ENCODE results near the gene NUP210.

Gene NUP210

DNA sequence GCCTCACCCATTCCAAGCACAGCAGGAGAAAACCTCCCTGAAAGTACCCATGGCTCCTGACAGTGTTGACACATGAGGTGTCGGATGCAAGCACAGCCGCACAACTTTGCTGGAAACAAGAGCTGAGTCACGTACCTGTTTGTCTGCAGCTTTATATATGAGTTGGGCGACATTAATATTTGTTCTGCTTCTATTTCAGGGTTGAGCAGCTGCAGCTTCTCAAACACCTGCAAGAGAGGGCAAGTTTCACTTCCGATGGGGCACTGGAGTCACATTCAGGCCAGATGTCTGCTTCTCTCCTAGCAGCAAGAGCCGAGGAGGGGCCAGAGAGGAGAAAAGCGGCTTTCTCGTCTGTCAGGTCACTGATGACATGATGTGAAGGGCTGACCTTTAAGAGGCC, 88.0 kb downstream of the NUP210 start:
- Histone ChIP-seq H3K27ac (ENCODE audit: insufficient read depth, low read length, poor library complexity, severe bottlenecking) (no peak overlapping the region), H3K27me3 (replicated peaks; ENCODE audit: control insufficient read depth, insufficient read depth, low read length, poor library complexity, severe bottlenecking) (no peaks in the 10 kb centered on the region), H3K36me3 (ENCODE audit: control insufficient read depth, insufficient read depth, low read length) (peaks cover 96% of the 10 kb centered on the region), H3K4me3 (ENCODE audit: insufficient read depth, low read depth, low read length, poor library complexity, severe bottlenecking) (no peak overlapping the region), H3K9me3 (ENCODE audit: control insufficient read depth, low read length) (no peaks in the 10 kb centered on the region), H3K4me1 (ENCODE audit: control insufficient read depth, insufficient read depth, low read length, poor library complexity, severe bottlenecking) (no peaks in the 10 kb centered on the region)
- DNase-seq: no peak

DNA sequence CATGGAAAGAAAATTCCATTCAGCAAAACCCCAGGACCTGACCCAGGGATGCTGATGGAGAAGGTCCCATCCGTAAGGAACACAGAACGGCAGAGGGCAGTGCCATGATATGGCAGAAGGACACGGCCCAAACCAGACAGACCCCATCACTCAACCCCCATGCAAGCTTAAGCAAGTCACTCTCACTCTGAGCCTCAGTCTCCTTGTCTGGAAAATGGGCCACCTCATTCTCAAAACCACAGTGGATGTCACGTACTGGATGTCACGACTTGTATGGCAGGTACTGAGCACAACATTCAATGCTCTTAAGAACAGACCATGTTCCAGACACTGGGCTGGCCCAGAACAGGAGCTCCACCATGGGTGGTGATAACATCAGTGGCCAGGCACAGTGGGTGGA, 90.4 kb downstream of the NUP210 start:
- no peaks in the 10 kb centered on the region for H3K27me3 ChIP-seq (replicated peaks; ENCODE audit: control insufficient read depth, insufficient read depth, low read length, poor library complexity, severe bottlenecking)
- H3K9me3 ChIP-seq (ENCODE audit: control insufficient read depth, low read length): no peaks in the 10 kb centered on the region
- H3K36me3 ChIP-seq (ENCODE audit: control insufficient read depth, insufficient read depth, low read length): peaks cover 96% of the 10 kb centered on the region
- no peaks in the 10 kb centered on the region for H3K4me1 ChIP-seq (ENCODE audit: control insufficient read depth, insufficient read depth, low read length, poor library complexity, severe bottlenecking)
- no peak overlapping the region for H3K27ac ChIP-seq (ENCODE audit: insufficient read depth, low read length, poor library complexity, severe bottlenecking)
- no peak overlapping the region for H3K4me3 ChIP-seq (ENCODE audit: insufficient read depth, low read depth, low read length, poor library complexity, severe bottlenecking)
- DNase-seq: no peak

DNA sequence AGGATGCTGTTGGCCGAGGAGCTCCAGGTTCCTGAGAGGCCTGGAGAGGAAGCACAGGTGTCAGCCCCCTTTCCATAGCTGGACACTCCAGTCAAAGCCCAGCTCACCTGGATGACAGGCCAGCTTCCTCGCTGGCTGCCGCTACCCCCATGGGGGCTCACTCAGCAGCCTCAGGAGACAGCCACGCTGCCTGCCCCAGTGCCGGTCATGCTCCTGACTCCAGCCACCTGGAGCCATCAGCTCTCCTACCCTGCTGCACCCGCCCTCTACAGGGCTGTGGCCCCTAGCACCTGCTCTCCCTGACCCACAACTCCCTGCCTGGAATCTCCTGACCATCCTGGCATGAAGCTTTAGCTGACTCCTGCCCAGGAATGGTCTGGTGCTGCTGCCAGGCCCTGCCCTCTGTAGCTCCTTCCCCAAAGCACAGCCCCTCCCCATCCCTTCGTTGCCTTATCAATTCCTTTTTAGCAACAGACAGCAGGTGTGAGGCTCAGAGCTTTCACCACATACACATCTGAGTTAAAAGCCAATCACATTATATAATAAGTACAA, 94.2 kb downstream of the NUP210 start:
- no peak for DNase-seq
- Histone ChIP-seq H3K36me3 (ENCODE audit: control insufficient read depth, insufficient read depth, low read length) (peaks cover 100% of the 10 kb centered on the region), H3K9me3 (ENCODE audit: control insufficient read depth, low read length) (no peaks in the 10 kb centered on the region), H3K4me1 (ENCODE audit: control insufficient read depth, insufficient read depth, low read length, poor library complexity, severe bottlenecking) (no peaks in the 10 kb centered on the region), H3K4me3 (ENCODE audit: insufficient read depth, low read depth, low read length, poor library complexity, severe bottlenecking) (no peak overlapping the region), H3K27me3 (replicated peaks; ENCODE audit: control insufficient read depth, insufficient read depth, low read length, poor library complexity, severe bottlenecking) (no peaks in the 10 kb centered on the region), H3K27ac (ENCODE audit: insufficient read depth, low read length, poor library complexity, severe bottlenecking) (no peak overlapping the region)

DNA sequence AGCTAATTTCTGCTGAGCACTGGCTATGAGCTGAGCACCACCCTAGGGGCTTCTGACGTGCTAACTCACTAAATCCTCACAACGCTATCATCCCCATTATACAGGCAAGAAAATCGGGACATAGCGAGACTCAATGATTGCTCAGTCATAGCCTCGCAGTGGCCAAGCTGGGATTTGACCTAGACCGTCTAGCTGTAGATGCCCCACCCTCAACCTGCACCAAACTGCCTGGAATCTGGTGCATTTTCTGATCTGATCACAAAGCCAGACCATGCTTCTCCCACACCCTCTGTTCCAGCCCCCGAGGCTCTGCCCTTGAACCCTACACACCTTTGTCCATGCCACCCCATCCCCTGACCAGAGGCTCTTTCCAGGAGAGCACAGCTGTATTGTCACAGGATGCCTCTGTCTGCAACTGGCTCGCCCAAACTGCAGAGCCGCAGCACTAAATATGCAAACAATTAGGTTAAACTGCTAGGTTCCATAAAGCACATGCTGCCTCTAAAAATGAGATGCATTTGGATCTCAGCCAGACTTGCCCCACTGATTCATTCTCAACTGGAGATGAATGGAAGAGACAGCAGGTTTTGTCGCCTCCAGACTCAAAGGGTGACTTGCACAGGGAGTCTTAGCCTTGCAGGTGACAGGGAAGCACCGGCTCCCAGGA, 95.2 kb downstream of the NUP210 start:
- H3K36me3 ChIP-seq (ENCODE audit: control insufficient read depth, insufficient read depth, low read length): peaks cover 98% of the 10 kb centered on the region
- no peak overlapping the region for H3K27ac ChIP-seq (ENCODE audit: insufficient read depth, low read length, poor library complexity, severe bottlenecking)
- no peaks in the 10 kb centered on the region for H3K9me3 ChIP-seq (ENCODE audit: control insufficient read depth, low read length)
- H3K27me3 ChIP-seq (replicated peaks; ENCODE audit: control insufficient read depth, insufficient read depth, low read length, poor library complexity, severe bottlenecking): no peaks in the 10 kb centered on the region
- H3K4me3 ChIP-seq (ENCODE audit: insufficient read depth, low read depth, low read length, poor library complexity, severe bottlenecking): no peak overlapping the region
- H3K4me1 ChIP-seq (ENCODE audit: control insufficient read depth, insufficient read depth, low read length, poor library complexity, severe bottlenecking): no peaks in the 10 kb centered on the region
- no peak for DNase-seq

DNA sequence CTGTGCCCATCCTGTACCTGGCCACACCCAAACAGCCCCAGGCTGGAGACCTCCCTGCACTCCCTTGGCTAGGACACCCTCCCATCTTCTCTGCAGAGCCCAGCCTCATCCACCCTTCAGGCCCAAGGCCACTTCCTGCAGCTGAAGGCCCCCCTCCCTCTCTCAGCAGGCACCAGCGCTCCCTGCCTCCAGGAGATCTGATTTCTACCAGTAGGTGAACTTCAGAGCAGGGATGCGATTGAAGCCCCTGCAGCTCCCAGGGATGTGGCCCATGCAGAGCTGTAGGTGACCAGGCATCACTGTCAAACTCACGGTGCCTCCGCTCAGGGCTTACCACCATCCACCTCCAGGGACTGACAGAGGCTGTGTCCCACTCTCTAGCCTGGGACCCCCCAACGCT, 96.3 kb downstream of the NUP210 start:
- no peaks in the 10 kb centered on the region for H3K27me3 ChIP-seq (replicated peaks; ENCODE audit: control insufficient read depth, insufficient read depth, low read length, poor library complexity, severe bottlenecking)
- no peaks in the 10 kb centered on the region for H3K9me3 ChIP-seq (ENCODE audit: control insufficient read depth, low read length)
- no peak overlapping the region for H3K4me3 ChIP-seq (ENCODE audit: insufficient read depth, low read depth, low read length, poor library complexity, severe bottlenecking)
- H3K4me1 ChIP-seq (ENCODE audit: control insufficient read depth, insufficient read depth, low read length, poor library complexity, severe bottlenecking): no peaks in the 10 kb centered on the region
- peaks cover 98% of the 10 kb centered on the region for H3K36me3 ChIP-seq (ENCODE audit: control insufficient read depth, insufficient read depth, low read length)
- H3K27ac ChIP-seq (ENCODE audit: insufficient read depth, low read length, poor library complexity, severe bottlenecking): no peak overlapping the region
- DNase-seq: no peak

DNA sequence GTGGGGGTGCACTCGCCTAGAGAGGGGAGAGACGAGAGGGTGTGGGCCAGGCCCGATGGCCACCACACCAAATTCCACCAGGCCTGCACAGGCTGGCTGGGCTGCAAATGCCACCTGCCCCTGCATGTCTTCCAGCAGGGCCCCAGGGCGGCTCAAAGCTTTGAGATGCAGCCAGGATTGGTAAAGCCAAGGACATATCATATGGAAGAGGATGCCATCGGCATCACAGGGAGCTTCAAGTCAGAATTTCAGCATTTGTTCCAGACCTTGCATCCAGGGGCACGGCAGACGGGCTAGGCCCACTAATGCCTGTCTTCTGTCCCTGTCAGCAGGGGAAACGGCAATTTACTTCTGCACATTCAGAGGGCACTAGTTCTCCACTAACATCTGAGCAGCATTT, 97.8 kb downstream of the NUP210 start:
- no peak overlapping the region for H3K27ac ChIP-seq (ENCODE audit: insufficient read depth, low read length, poor library complexity, severe bottlenecking)
- no peaks in the 10 kb centered on the region for H3K4me1 ChIP-seq (ENCODE audit: control insufficient read depth, insufficient read depth, low read length, poor library complexity, severe bottlenecking)
- H3K4me3 ChIP-seq (ENCODE audit: insufficient read depth, low read depth, low read length, poor library complexity, severe bottlenecking): no peak overlapping the region
- H3K36me3 ChIP-seq (ENCODE audit: control insufficient read depth, insufficient read depth, low read length): peaks cover 98% of the 10 kb centered on the region
- DNase-seq: no peak
- no peaks in the 10 kb centered on the region for H3K9me3 ChIP-seq (ENCODE audit: control insufficient read depth, low read length)
- no peaks in the 10 kb centered on the region for H3K27me3 ChIP-seq (replicated peaks; ENCODE audit: control insufficient read depth, insufficient read depth, low read length, poor library complexity, severe bottlenecking)

DNA sequence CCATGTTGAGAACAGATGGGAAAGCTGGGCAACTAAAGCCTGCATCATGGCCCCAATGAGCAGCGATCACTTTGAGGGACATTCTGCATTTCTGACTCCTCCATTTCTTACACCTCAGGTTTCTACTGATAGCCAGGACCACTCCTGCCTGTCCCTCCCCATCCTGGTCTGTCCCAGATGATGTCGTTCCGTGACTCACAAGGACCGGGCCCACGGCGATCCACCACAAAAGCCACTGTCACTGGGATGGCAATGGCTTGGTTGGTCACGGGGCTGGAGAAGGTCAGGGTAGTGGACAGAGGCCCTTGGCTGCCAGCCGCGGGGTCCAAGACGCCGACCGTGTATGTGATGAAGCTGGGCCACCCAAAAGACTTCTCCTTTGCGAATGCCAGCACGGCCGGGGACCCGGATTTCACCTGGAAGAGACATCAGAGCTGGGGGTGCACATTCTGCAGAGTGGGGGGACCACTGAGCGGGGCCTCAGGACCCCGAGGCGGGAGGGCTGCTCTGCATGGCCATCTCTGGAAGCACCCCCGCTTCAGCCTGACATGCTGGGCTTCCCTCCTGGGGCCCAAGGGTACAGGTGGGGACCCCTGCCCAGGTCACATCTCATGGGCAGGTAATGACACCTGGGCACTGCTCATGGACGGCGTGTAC, 100.4 kb downstream of the NUP210 start:
- H3K27ac ChIP-seq (ENCODE audit: insufficient read depth, low read length, poor library complexity, severe bottlenecking): no peak overlapping the region
- H3K36me3 ChIP-seq (ENCODE audit: control insufficient read depth, insufficient read depth, low read length): peaks cover 95% of the 10 kb centered on the region

DNA sequence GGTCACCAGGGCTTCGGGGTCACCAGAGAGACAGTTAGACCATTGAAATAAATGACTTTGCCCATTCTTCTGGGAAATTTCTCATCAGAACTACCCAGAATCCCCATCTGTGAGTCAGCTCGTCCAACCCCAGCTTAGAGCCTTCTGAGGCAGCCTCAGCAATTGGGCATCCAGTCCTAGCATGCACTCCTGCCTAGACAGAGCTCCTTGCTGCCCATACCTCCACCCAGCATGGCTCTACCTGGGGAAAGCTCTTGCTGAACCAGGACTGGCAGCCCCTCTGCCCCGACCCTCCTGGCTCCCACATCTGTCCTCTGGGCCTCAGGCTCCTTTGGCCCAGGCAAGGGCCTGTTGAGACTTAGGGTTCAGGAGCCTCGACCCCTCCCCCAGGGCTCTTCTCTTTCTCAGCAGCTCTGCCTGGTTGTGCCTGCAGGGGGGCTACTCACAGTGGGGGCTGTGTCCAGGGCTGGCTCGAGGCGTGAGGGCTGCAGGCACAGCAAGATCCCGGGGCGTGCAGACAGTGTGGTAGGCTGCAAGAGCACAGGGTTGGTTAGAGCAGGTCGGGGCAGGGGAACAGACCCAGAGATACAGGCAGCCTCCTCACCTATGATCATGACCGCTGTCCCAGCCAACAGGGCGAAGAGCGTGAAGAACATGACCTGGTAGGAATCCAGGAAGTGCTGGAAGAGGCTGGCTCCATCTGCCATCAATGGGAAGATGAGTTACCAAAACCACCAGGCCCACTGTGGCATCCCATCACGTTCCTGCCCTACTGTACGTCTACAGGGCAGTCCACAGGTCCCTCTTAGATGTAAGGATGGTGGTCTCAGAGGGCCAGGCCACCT, 101.3 kb downstream of the NUP210 start:
- H3K9me3 ChIP-seq (ENCODE audit: control insufficient read depth, low read length): no peaks in the 10 kb centered on the region
- no peak overlapping the region for H3K4me3 ChIP-seq (ENCODE audit: insufficient read depth, low read depth, low read length, poor library complexity, severe bottlenecking)
- peaks cover 95% of the 10 kb centered on the region for H3K36me3 ChIP-seq (ENCODE audit: control insufficient read depth, insufficient read depth, low read length)
- no peak for DNase-seq
- H3K4me1 ChIP-seq (ENCODE audit: control insufficient read depth, insufficient read depth, low read length, poor library complexity, severe bottlenecking): no peaks in the 10 kb centered on the region
- H3K27ac ChIP-seq (ENCODE audit: insufficient read depth, low read length, poor library complexity, severe bottlenecking): no peak overlapping the region
- no peaks in the 10 kb centered on the region for H3K27me3 ChIP-seq (replicated peaks; ENCODE audit: control insufficient read depth, insufficient read depth, low read length, poor library complexity, severe bottlenecking)

More for the DNA sequence above, 100.4 kb downstream of the NUP210 start:
- DNase-seq: no peak
- no peaks in the 10 kb centered on the region for H3K9me3 ChIP-seq (ENCODE audit: control insufficient read depth, low read length)
- no peak overlapping the region for H3K4me3 ChIP-seq (ENCODE audit: insufficient read depth, low read depth, low read length, poor library complexity, severe bottlenecking)
- H3K27me3 ChIP-seq (replicated peaks; ENCODE audit: control insufficient read depth, insufficient read depth, low read length, poor library complexity, severe bottlenecking): no peaks in the 10 kb centered on the region
- no peaks in the 10 kb centered on the region for H3K4me1 ChIP-seq (ENCODE audit: control insufficient read depth, insufficient read depth, low read length, poor library complexity, severe bottlenecking)

DNA sequence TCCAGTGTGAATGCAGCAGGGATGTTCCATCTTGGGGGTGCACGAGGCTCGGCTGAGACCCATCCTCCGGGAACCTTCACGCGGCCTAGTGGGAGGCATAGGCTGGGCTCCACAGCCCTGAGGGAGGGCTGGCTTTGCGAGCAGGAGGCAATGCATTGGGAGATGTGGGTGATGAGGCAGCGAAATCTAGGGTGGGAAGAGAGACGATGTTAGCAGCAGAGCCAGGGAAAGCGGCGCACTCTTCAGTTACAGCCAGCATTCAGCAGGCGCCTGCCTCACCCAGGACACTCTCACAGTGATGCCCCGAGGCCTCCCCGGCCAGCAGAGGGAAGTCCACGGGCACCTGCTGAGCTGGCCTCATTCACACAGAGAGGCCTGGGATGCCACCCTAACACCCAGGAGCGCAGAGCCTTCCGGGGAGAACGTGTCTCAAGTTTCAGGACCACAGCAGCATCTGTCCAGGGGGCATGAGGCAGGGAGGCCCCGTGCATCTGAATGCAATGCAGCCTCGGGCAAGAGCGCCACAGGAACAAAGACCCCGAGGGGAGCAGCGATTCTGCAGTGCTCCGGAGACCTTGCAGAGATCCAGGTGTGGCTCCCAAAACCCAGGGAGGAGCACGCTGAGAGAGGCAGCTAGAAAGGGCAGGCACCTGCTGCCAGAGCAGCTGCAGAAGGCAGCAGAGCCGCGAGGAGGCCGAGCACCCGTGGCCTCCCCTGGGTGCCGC, 102.4 kb downstream of the NUP210 start:
- peaks cover 88% of the 10 kb centered on the region for H3K36me3 ChIP-seq (ENCODE audit: control insufficient read depth, insufficient read depth, low read length)
- H3K27ac ChIP-seq (ENCODE audit: insufficient read depth, low read length, poor library complexity, severe bottlenecking): no peak overlapping the region
- H3K9me3 ChIP-seq (ENCODE audit: control insufficient read depth, low read length): no peaks in the 10 kb centered on the region
- no peaks in the 10 kb centered on the region for H3K27me3 ChIP-seq (replicated peaks; ENCODE audit: control insufficient read depth, insufficient read depth, low read length, poor library complexity, severe bottlenecking)
- H3K4me1 ChIP-seq (ENCODE audit: control insufficient read depth, insufficient read depth, low read length, poor library complexity, severe bottlenecking): no peaks in the 10 kb centered on the region
- H3K4me3 ChIP-seq (ENCODE audit: insufficient read depth, low read depth, low read length, poor library complexity, severe bottlenecking): no peak overlapping the region
- no peak for DNase-seq
